Cardiac fibroblast (primary cell): ENCODE measurements around the gene TBATA.

Experiments used
- DNase-seq, 2 donors: peaks; one replicate each; pipeline versions ENCODE4 v3.0.0 to v3.0.0-alpha.2; 2010; ENCODE audit warnings: low read depth in 2 of 2
- H3K4me3 ChIP-seq, 2 donors: replicated peaks in 1 of 2; 1 replicate in 1 of 2; 2 replicates in 1 of 2; pipeline ENCODE4 v1.5.1; 2011; ENCODE audit warnings: low read depth in 2 of 2, low read length in 2 of 2, mild to moderate bottlenecking in 2 of 2, moderate library complexity in 1 of 2
- CTCF ChIP-seq: IDR thresholded peaks from one replicate; pipeline ENCODE4 v1.5.1; 2011; ENCODE audit warnings: low read depth, mild to moderate bottlenecking, low read length, inconsistent platforms

The TBATA gene

GRCh38 chr10:70730955-70731354, 54.2 kb downstream of the TBATA start:
- DNase-seq: no peak
- no peak overlapping the region for H3K4me3 ChIP-seq
- no peak for TF ChIP-seq CTCF

GRCh38 chr10:70729763-70730357, 55.3 kb downstream of the TBATA start:
- TF ChIP-seq CTCF: no peak
- peak in 1 of 2 donors; percentile 33 for DNase-seq
- H3K4me3 ChIP-seq: no peak overlapping the region

- no peak for DNase-seq
- TF ChIP-seq CTCF: no peak
Observed at GRCh38 chr10:70728328-70728727, 56.8 kb downstream of the TBATA start.

GRCh38 chr10:70726909-70727495, 58.2 kb downstream of the TBATA start:
- no peak for TF ChIP-seq CTCF
- DNase-seq: no peak

More at GRCh38 chr10:70728328-70728727, 56.8 kb downstream of the TBATA start:
- no peak overlapping the region for H3K4me3 ChIP-seq

GRCh38 chr10:70723771-70724170, 61.4 kb downstream of the TBATA start:
- TF ChIP-seq CTCF: no peak
- H3K4me3 ChIP-seq: no peak overlapping the region

More at GRCh38 chr10:70726909-70727495, 58.2 kb downstream of the TBATA start:
- no peak overlapping the region for H3K4me3 ChIP-seq

GRCh38 chr10:70722820-70723424, 62.3 kb downstream of the TBATA start:
- peak; percentile 13 to 66 for DNase-seq
- no peak for TF ChIP-seq CTCF
- no peak overlapping the region for H3K4me3 ChIP-seq

More at GRCh38 chr10:70723771-70724170, 61.4 kb downstream of the TBATA start:
- DNase-seq: no peak
